HG02884 (cell line): ENCODE data around the gene RAB22A.
"Not testable (repeated sequence)": the region's sequence is repeated elsewhere in the genome, so short reads cannot be mapped to it uniquely, and the experiment has no call there.

Experiments
- ATAC-seq: cut with Tn5 transposase; IDR thresholded peaks from one replicate; pipeline ENCODE4 v1.9.1; 2021; ENCODE audit warnings: mild to moderate bottlenecking, moderate library complexity; ENCODE audit not compliant: unreplicated experiment

The RAB22A gene

GRCh38 chr20:58342104-58342945, 32.8 kb downstream of the RAB22A start:
- ATAC-seq: no peak

- ATAC-seq: no peak
These were observed 35.2 kb downstream of the RAB22A start for GRCh38 chr20:58344741-58345140.

GRCh38 chr20:58349570-58349969, 40.1 kb downstream of the RAB22A start:
- ATAC-seq: no peak

GRCh38 chr20:58352468-58352867, 43.0 kb downstream of the RAB22A start:
- no peak for ATAC-seq

GRCh38 chr20:58359441-58359840, 49.9 kb downstream of the RAB22A start:
- no peak for ATAC-seq

- ATAC-seq: no peak
These were observed 51.4 kb downstream of the RAB22A start for GRCh38 chr20:58360936-58361335.

GRCh38 chr20:58361481-58362205, 52.1 kb downstream of the RAB22A start:
- no peak for ATAC-seq

GRCh38 chr20:58362206-58362516, 52.6 kb downstream of the RAB22A start:
- no peak for ATAC-seq

GRCh38 chr20:58362970-58363369, 53.5 kb downstream of the RAB22A start:
- no peak for ATAC-seq

GRCh38 chr20:58366866-58367265, 57.4 kb downstream of the RAB22A start:
- ATAC-seq: no peak

GRCh38 chr20:58372806-58373205, 63.3 kb downstream of the RAB22A start:
- ATAC-seq: no peak

- not testable (repeated sequence) for ATAC-seq
These were observed 63.8 kb downstream of the RAB22A start for GRCh38 chr20:58373296-58373695.

- ATAC-seq: no peak
These were observed 64.7 kb downstream of the RAB22A start for GRCh38 chr20:58374027-58374850.

GRCh38 chr20:58374906-58375758, 65.6 kb downstream of the RAB22A start:
- no peak for ATAC-seq

GRCh38 chr20:58375759-58376352, 66.3 kb downstream of the RAB22A start:
- no peak for ATAC-seq

- ATAC-seq: no peak
These were observed 67.5 kb downstream of the RAB22A start for GRCh38 chr20:58377017-58377416.

GRCh38 chr20:58377766-58378401, 68.4 kb downstream of the RAB22A start:
- ATAC-seq: no peak

- no peak for ATAC-seq
These were observed 69.2 kb downstream of the RAB22A start for GRCh38 chr20:58378704-58379103.

- ATAC-seq: no peak
These were observed 72.1 kb downstream of the RAB22A start for GRCh38 chr20:58381627-58382026.

- no peak for ATAC-seq
These were observed 72.6 kb downstream of the RAB22A start for GRCh38 chr20:58382096-58382495.
